GM12873 (cell line): ENCODE results near the gene ISG15.

Experiments
- TF ChIP-seq, protein P1 (sequence below): IDR thresholded peaks from 2 replicates; pipeline ENCODE4 v1.5.1; 2012; ENCODE audit warnings: low read depth, mild to moderate bottlenecking, moderate library complexity, low read length, control low read depth; ENCODE audit not compliant: insufficient read depth; ENCODE audit errors: missing control alignments

The ISG15 gene

DNA sequence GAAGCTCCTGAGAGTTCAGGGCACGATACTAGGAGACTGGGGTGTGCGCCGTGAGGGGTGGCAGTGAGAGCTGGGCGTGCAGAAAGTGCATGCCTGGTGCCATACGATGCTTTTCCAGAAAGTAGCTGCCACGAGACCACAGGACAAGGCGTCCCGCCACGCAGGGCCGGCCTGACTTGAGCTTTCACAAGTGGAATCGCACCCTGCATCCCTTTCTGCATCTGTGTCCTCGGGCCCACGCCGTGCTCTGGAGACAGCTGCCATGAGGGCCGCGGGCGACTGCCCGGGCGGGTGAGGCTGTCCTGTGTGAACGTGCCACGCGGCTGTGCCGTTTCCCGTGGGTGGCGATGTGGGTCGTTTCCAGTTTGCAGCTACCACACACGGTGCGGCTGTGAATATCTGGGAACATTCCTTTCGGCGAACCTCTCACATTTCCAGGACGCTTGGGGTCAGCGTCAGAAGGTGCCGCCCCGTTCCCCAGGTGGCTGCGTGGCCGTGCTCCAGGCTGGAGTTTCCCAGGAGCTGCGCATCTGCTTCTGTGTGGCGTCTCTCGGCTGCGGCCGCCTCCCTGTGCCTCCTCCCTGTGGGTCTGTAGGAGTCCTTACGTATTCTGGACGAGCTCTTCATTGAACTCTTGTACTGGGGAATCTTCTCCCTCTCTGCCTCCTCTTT is 30.4 kb upstream of the ISG15 start:
- TF ChIP-seq, protein P1, sequence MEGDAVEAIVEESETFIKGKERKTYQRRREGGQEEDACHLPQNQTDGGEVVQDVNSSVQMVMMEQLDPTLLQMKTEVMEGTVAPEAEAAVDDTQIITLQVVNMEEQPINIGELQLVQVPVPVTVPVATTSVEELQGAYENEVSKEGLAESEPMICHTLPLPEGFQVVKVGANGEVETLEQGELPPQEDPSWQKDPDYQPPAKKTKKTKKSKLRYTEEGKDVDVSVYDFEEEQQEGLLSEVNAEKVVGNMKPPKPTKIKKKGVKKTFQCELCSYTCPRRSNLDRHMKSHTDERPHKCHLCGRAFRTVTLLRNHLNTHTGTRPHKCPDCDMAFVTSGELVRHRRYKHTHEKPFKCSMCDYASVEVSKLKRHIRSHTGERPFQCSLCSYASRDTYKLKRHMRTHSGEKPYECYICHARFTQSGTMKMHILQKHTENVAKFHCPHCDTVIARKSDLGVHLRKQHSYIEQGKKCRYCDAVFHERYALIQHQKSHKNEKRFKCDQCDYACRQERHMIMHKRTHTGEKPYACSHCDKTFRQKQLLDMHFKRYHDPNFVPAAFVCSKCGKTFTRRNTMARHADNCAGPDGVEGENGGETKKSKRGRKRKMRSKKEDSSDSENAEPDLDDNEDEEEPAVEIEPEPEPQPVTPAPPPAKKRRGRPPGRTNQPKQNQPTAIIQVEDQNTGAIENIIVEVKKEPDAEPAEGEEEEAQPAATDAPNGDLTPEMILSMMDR: no peak

DNA sequence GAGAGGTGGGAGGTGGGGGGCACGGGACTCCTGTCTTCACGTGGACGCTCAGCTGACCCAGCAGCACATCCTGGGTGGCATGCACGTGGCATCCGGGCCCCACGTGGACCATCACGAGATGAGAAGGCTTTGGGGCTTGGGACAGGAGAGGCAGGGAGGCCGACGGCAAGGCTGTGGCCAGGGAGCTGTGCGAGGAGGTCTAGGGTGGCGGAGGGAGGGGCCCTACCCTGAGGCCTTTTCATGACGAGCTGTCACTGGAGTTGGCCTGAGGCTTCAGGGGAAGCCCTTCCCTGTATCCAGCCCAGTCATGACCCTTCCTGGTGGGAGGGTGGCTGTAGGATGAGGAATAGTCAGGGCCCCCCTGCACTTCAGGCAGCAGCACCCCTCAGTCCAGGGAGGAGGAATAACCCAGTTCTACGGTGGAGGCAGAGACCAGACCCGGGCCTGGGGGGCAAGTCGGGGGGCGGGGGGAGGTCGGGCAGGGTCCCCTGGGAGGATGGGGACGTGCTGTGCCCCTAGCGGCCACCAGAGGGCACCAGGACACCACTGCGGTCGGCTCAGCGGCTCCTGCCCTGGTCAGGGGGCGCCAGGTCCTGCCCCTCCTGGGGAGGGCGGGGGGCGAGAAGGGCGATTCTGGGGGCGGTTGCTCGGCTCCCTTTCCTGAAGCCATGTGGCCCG is 29.4 kb upstream of the ISG15 start:
- TF ChIP-seq, protein P1: peak; percentile 85

DNA sequence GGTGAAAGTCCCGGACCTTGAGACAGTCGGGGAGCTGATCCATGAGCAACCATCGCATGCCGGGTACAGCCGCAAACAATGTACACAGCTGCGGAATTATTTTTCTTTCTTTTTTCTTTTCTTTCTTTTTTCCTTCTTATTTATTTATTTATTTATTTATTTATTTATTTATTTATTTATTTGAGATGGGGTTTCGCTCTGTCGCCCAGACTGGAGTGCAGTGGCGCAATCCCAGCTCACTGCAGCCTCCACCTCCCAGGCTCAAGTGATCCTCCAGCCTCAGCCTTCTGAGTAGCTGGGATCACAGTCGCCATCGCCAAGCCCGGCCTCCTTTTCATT is 28.9 kb upstream of the ISG15 start:
- TF ChIP-seq, protein P1: no peak

DNA sequence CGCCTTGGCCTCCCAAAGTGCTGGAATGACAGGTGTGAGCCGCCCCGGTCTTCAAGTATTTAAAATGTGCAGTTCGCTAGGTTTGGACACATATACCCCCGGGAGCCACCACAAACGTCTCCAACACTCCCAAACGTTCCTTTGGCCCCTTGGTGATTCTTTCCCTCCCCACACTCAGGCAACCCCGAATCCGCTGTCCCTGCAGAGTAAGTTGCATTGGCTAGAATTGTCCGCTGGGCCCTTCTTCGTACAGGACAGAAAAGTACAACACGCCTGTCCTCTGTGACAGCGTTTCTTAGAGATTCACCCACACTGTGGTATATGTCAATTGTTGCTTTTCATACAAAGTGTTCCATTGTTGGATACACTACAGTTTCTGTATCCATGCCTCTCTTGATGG is 28.2 kb upstream of the ISG15 start:
- TF ChIP-seq, protein P1: no peak

DNA sequence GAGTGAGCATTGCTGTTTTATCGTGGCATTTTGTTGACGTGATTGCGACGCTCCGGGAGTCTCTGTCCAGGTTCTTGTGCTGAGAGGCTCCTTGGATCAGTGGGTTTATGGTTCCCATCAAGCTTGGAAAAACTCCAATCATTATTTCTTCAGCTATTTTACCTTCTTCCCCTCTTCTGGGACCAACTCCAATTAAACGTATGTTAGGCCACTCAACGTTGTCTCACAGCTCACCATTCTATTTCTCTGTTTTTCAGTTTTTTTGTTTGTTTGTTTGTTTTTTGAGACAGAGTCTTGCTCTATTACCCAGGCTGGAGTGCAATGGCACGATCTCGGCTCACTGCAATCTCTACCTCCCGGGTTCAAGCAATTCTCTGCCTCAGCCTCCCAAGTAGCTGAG is 21.4 kb upstream of the ISG15 start:
- TF ChIP-seq, protein P1: no peak

DNA sequence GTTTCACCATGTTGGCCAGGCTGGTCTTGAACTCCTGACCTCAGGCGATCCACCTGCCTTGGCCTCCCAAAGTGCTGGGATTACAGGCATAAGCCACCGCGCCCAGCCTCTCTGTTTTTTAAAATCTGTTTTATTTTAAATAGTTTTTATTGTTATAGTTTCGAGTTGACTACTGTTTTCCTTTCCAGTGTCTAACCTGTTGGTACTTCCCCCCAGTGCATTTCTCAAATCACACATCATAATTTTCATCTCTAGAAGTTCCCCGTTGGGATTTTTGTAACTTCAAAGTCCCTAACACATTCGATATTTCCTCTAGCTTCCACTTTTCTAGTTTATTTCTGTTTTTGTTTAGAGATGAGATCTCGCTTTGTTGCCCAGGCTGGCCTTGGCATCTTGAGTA is 20.9 kb upstream of the ISG15 start:
- TF ChIP-seq, protein P1: no peak

DNA sequence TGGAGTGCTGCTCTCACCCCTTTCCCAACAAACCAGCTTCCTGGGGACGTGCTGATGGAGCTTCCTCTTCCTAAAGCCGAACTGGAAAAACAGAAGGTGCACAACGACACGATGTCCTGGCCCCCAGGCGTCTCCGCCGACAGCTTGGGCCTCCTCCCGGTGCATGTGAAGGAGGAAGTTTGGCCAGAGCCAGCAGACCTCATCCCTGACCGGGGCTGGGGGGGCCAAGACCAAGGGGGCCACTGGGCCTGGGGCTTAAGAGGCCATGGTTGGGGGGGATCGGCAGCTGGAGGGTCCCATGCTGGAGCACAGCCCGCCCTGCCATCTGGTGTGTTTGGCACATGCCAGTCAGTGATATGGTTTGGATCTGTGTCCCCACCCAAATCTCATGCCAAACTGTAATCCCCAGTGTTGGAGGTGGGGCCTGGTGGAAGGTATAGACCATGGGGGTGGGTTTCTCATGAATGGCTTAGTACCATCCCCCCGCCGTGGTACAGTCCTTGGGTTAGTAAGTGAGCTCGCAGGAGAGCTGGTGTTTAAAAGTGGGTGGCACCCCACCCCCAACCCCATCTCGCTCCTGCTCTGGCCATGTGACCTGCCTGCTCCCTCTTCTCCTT is 19.8 kb upstream of the ISG15 start:
- TF ChIP-seq, protein P1: no peak
